ENCODE measurements around the gene DSE.

The DSE gene

DNA sequence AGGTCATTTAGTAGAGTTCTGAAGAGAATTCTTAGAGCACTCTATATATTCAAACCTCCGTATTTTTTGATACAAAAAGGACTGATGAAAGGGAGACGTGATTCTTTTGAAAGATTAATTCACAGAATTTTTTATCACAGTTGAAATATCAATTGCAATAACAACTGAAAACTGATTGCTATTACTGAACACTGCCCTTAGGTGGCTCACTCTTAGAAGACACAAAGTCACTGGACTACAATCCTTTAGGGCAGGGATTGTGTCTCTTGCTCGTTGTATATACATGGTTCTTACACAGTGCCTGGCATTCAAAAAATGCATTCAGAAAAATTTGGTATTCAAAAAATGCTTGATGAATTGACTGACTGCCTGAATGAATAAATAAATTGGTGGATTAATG, 73.3 kb downstream of the DSE start:
- in situ Hi-C loops (cut with MboI; ENCODE audit: low sequenced_read_pairs): no loop called here

GRCh38 chr6:116444575-116444974, 73.8 kb downstream of the DSE start:
- in situ Hi-C loops (cut with MboI; ENCODE audit: low sequenced_read_pairs): no loop called here

DNA sequence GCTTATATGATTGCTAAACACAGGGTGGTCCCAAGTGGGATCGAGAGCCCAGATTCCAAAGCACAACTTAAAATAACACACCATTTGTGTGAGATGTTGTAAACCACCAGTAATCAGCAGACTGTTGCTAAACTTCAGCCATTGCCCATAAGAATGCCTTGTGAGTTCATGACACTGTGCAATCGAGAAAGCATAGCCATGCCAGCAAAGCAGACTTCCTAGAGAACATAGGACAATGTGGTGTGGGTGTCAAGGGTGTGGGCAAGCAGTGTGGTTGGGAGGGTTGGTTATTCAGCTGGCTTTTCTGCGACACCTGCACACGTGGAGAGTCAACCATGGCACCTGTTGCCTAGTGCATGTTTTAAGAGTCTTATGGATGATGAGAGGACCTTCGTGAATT, 74.4 kb downstream of the DSE start:
- in situ Hi-C loops (cut with MboI; ENCODE audit: low sequenced_read_pairs): no loop called here

- in situ Hi-C loops (cut with MboI; ENCODE audit: low sequenced_read_pairs): no loop called here
These were observed 75.7 kb downstream of the DSE start for GRCh38 chr6:116446399-116446798.

GRCh38 chr6:116447052-116447451, 76.3 kb downstream of the DSE start:
- in situ Hi-C loops (cut with MboI; ENCODE audit: low sequenced_read_pairs): no loop called here

GRCh38 chr6:116447496-116448011, 76.8 kb downstream of the DSE start:
- in situ Hi-C loops (cut with MboI; ENCODE audit: low sequenced_read_pairs): no loop called here

- in situ Hi-C loops (cut with MboI; ENCODE audit: low sequenced_read_pairs): no loop called here
These were observed 78.8 kb downstream of the DSE start for GRCh38 chr6:116449565-116449964.

GRCh38 chr6:116450185-116450710, 79.5 kb downstream of the DSE start:
- in situ Hi-C loops (cut with MboI; ENCODE audit: low sequenced_read_pairs): no loop called here

DNA sequence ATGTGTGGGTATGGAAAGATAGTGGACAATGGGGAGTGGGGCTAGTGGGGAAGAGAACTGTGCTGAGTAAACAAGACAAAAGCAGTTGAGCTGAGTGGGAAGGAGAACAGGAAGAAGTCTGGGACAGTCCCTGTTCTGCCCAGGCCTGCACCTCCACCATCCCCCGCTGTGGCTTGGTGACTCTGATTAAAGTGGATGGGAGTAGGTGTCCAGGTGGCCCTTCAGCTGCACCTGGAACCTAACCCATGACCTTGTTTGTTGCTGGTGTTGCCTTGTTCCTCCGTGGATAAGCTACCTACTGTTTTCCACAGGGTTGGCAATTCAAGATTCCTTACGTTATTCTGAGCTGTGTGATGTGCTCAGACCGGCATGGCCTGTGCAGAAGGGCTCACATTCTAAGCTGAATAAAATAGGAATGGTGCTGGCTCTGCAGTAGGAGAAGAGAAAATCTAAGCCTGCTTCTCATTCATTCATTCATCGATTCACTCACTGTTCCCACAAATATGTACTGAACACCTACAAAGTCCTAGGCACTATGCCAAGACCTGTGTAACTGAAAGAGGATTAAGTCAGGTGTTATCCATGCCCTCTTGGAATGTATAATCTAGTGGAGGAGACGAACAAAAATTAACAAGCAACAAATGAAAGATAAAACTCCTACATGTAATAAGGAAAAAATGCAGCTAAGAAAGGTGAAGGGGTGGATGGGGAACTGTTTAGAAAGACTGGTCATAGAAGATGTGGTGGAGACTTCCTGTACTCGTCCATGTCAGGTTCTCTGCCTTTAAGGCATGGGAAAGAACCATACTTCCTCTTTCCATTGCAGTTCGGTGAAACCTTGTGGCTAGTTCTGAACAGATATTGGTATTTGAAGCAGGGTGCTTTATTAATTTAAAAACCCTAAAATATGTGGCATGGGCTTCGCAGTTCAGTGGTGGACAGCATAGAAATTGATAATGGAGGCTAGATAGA, 80.3 kb downstream of the DSE start:
- in situ Hi-C loops (cut with MboI; ENCODE audit: low sequenced_read_pairs): no loop called here

DNA sequence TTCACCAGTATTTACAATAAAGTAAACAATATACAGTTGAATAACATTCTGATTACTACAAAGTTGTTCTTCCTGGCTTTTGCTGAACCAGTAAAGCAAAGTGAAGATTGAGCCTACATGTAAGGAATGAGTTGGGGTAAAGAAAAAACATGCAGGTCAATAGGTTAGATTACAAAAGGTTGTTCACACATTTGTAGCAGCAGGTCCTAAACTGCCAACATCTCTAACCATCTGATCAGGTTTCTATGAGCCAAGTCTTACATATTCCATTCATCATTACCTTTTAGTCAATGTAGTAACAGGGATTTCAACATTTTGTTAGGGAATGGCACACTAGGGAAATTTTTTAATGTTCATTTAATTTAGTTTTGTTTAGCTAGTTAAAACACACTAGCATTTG, 81.2 kb downstream of the DSE start:
- in situ Hi-C loops (cut with MboI; ENCODE audit: low sequenced_read_pairs): no loop called here

DNA sequence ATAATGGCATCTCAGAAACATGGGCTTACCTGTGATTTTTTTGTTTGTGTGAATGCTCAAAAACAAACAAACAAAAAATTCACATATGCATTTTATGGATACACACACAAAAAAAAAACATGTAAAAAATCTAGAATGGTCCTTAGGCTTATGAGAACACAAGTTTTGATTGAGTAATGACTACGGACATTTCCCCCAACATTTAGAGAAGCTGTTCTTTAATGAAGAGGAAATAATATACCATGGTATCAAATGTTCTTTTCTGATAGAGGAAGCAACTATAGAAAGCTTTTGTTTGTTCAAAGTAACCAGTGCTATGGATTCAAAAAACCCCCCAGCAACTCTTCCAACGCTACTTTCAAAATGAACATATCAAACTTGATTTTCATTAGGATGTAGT, 81.8 kb downstream of the DSE start:
- in situ Hi-C loops (cut with MboI; ENCODE audit: low sequenced_read_pairs): no loop called here

DNA sequence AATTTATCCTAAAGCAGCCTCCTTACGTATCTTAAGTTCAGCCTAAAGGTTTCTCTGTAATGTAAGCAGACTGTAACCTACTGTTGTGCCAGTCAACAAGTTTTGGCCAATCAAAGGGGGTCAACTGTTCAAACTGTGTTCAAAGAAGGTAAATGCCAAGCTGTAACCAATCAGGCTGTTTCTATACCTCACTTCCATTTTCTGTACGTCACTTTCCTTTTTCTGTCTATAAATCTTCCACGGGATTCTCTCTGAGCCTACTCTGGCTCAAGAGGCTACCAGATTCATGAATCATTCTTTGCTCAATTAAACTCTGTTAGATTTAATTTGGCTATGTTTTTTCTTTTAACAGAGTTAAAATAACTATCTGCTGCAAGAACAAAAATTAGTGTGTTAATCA, 85.4 kb downstream of the DSE start:
- in situ Hi-C loops (cut with MboI; ENCODE audit: low sequenced_read_pairs): no loop called here

DNA sequence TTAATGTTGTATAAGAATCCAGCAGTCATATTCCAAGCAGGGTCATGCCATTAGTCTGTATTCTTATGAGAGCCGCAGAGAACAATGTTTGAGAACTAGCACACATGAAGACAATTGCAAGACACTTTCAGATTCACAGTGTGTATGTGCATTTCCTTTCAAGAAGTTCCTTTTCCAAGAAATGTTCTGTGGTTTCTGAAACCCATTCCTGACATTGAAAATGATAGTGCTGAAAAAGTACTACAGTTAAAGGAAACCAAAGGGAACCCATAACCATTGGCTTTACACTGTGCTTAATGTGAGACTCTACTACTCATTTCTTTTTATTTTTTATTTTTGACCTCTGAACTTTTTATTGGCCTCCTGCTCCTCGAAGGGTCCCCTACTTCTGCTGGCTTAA, 86.2 kb downstream of the DSE start:
- in situ Hi-C loops (cut with MboI; ENCODE audit: low sequenced_read_pairs): no loop called here

DNA sequence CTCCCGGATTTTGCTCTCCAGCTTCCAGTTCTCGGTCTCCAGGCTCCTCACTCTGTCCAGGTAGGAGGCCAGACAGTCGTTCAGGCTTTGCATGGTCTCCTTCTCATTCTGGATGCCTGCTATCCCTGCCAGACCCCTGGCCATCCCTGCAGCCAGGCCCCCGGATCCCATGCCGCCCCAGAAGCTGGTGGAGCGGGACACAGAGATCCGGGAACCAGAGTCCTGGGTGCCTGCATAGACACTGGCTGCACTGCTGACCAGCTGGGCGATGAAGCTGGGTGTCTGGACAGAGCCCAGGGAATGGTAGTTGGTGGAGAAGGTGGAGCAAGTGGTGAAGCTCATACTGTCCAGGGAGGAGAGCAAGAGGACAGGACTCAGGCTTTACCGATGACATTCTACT, 87.5 kb downstream of the DSE start:
- in situ Hi-C loops (cut with MboI; ENCODE audit: low sequenced_read_pairs): no loop called here

GRCh38 chr6:116459927-116460326, 89.2 kb downstream of the DSE start:
- in situ Hi-C loops (cut with MboI; ENCODE audit: low sequenced_read_pairs): no loop called here

DNA sequence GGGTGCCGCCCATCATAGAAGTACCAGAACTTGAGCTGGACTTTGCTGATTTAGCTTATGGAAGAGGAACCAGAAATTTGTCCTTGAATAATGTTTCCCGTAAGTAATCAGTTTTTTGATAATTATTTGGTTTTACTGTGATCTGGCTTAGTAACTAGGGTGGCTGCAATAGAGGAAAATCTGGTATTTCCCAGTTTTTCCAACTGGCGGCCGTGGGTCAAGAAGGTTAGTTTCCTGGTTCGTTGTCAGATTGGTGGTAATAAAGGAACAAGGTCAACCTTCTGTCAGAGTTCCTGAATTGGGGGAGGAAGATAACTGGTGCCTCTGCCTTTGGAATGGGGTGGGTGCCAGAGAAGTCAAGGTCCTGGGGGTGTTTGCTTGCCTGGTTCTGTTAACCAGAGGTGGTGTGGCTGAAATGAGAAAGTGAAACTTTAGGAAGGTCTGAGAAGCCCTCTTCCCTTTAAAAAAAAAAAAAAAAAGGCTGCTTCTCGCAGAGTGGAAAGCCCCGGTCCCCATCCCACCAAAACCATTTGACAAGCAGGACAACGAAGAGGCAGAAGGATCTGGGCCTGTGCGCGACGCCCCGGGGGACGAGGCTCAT, 90.7 kb downstream of the DSE start, which contains the start of gene CALHM6:
Gene CALHM6, plus strand, starts transcription at position 45 of the 601 bp plus-strand sequence. Its CDS starts 555 bp downstream, at position 600.
- in situ Hi-C loops (cut with MboI; ENCODE audit: low sequenced_read_pairs): no loop called here

- in situ Hi-C loops (cut with MboI; ENCODE audit: low sequenced_read_pairs): no loop called here
These were observed 91.5 kb downstream of the DSE start for GRCh38 chr6:116461932-116462885.

- in situ Hi-C loops (cut with MboI; ENCODE audit: low sequenced_read_pairs): no loop called here
These were observed 92.6 kb downstream of the DSE start for GRCh38 chr6:116463301-116463700.

DNA sequence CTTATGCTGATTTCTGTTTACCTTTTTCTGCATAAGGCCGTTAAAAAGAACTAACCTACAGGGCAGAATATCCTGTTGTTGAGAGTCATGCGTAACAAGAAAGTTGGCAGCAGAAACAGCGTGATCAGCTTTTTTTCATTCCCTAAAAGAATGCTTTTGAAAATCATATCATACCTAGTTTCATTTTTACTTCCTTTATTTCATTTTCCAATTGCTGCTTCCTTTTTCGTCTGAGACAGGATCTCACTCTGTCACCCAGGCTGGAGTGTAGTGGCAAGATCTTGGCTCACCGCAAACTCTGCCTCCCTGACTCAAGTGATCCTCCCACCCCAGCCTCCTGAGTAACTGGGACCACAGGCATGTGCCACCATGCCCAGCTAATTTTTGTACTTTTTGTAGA, 94.5 kb downstream of the DSE start:
- in situ Hi-C loops (cut with MboI; ENCODE audit: low sequenced_read_pairs): no loop called here

DNA sequence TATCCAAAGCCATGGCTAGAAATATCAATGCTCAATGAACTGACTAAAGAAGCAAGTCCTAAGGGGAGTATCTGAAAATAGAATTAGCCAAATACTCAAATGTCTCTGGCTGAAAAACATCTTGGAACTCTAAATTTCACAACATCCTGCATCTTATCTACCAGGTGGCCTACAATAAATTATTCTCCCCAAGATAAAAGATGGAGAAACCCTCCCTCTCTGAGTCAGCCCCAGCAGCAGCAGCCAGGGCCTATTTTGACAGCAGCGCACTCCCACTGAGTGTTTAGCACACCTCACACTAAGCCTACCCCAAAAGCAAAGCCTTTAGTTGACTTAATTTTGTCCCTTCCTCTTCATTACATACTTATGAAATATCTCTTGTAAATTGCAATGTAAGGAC, 96.3 kb downstream of the DSE start:
- in situ Hi-C loops (cut with MboI; ENCODE audit: low sequenced_read_pairs): no loop called here

DNA sequence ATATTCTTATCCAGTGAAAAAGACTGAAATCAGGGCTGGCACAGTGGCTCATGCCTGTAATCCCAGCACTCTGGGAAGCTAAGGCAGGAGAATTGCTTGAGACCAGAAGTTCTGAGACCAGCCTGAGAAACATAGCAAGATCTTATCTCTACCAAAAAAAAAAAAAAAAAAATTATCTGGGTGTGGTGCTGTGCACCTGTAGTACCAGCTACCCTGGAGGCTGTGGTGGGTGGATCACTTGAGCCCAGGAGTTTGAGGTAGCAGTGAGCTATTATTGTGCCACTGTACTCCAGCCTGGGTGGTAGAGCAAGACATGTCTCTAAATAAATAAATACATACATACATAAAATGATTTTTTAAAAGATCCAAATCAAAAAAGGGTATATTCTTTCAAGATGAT, 96.8 kb downstream of the DSE start:
- in situ Hi-C loops (cut with MboI; ENCODE audit: low sequenced_read_pairs): no loop called here
